ENCODE measurements around the gene PNPT1. TPM values are rescaled to one million over a fixed set of nuclear protein-coding genes. Genes with fewer than 3 reads are reported as not detected.

PNPT1 gene
- polyA plus RNA-seq, 2 of the 4 experiments (the other 2 are of a cell fraction) = 49.6 to 65.9 TPM

DNA sequence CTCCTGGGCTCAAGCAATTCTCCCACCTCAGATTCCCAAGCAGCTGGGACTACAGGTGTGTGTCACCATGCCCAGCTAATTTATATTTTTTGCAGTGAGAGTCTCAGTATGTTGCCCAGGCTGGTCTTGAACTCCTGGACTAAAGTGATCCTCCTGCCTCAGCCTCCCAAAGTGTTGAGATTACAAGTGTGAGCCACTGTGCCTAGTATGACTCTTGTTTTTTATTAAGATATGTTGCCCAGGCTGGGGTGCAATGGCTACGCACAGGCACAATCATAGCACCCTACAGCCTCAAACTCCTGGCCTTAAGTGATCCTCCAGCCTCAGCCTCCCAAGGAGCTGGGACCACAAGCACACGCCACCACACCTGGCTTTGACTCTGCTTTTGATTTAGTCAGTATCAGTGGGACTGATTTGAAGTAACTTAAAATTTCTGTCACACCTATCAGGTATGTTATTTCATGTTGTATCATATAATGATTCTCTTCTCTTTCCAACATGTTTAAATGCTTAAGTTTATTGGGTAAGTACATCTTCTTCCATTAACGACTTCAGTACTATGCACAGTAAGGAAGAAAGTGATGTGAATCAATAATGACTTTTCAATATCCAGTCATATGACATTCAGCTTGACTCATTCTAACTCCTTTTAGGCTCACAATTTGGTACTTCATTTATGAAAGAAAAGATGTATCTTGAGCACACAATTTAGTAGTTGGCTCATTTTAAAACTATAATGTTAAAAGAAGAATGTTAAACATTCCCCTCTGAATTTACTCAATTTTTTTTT, 82.5 kb downstream of the PNPT1 start:
- CTCF ChIA-PET = interaction anchor here (1.2 to 2.2 kb wide), 2 partner anchors 26 to 397 kb away, joined by 4 read pairs; no protein-coding TSS in a partner anchor
- no peak overlapping the region; a peak in 1 of 6 replicates for H3K27ac ChIP-seq
- H3K4me3 ChIP-seq = no peak overlapping the region
- TF ChIP-seq GATA3 (IDR thresholded peaks at IDR 0.05; ENCODE audit: borderline replicate concordance) = 0 out of 2 replicates have a peak, but pooled peaks have one; percentile 4
- no peak for TF ChIP-seq POLR2A (IDR thresholded peaks at IDR 0.05; ENCODE audit: low read length)
- DNase-seq (ENCODE audit: low read depth in 1 of 2, low spot score in 1 of 2) (no peak), FAIRE-seq (no peak), ATAC-seq (peak in 1 of 2 experiments; percentile 19; a peak in 1 of 6 replicates)
- no peak overlapping the region; the same call in 2 of the 3 replicates for H3K4me2 ChIP-seq
- H3K9me3 ChIP-seq = no peaks in the 10 kb centered on the region
- POLR2A ChIA-PET = interaction anchor here (0.9 kb wide), 1 partner anchor 10 kb away, joined by 5 read pairs; no protein-coding TSS in a partner anchor
- 94% methylated on average over 3 of the region's 3 CpGs for WGBS (ENCODE audit: missing lambda C conversion rate)
- H3K4me1 ChIP-seq = peaks cover 28% of the 10 kb centered on the region

GRCh38 chr2:55609938-55610578, 83.6 kb downstream of the PNPT1 start:
- Histone ChIP-seq H3K4me2 (peak overlapping the region; percentile 66), H3K9me3 (no peaks in the 10 kb centered on the region), H3K4me1 (peaks cover 23% of the 10 kb centered on the region), H3K27ac (peak overlapping the region in 1 of 2 experiments; percentile 50; a peak in 4 of 6 replicates), H3K4me3 (no peak overlapping the region)
- ATAC-seq = peak; percentile 42 to 44; a peak in 4 of 6 replicates
- WGBS (ENCODE audit: missing lambda C conversion rate) = 38% methylated on average over 1 of the region's 1 CpG
- FAIRE-seq = no peak
- CTCF ChIA-PET = interaction anchor here (2.2 kb wide), 1 partner anchor 25 kb away, joined by 4 read pairs; no protein-coding TSS in a partner anchor
- POLR2A ChIA-PET = interaction anchor here (0.9 kb wide), 1 partner anchor 9 kb away, joined by 5 read pairs; no protein-coding TSS in a partner anchor
- no peak for DNase-seq (ENCODE audit: low read depth in 1 of 2, low spot score in 1 of 2)
- TF ChIP-seq, protein P1, sequence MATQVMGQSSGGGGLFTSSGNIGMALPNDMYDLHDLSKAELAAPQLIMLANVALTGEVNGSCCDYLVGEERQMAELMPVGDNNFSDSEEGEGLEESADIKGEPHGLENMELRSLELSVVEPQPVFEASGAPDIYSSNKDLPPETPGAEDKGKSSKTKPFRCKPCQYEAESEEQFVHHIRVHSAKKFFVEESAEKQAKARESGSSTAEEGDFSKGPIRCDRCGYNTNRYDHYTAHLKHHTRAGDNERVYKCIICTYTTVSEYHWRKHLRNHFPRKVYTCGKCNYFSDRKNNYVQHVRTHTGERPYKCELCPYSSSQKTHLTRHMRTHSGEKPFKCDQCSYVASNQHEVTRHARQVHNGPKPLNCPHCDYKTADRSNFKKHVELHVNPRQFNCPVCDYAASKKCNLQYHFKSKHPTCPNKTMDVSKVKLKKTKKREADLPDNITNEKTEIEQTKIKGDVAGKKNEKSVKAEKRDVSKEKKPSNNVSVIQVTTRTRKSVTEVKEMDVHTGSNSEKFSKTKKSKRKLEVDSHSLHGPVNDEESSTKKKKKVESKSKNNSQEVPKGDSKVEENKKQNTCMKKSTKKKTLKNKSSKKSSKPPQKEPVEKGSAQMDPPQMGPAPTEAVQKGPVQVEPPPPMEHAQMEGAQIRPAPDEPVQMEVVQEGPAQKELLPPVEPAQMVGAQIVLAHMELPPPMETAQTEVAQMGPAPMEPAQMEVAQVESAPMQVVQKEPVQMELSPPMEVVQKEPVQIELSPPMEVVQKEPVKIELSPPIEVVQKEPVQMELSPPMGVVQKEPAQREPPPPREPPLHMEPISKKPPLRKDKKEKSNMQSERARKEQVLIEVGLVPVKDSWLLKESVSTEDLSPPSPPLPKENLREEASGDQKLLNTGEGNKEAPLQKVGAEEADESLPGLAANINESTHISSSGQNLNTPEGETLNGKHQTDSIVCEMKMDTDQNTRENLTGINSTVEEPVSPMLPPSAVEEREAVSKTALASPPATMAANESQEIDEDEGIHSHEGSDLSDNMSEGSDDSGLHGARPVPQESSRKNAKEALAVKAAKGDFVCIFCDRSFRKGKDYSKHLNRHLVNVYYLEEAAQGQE (IDR thresholded peaks at IDR 0.05) = no peak
- TF ChIP-seq ELK1 (IDR thresholded peaks at IDR 0.05; ENCODE audit: low read depth, low read length) = no peak
- TF ChIP-seq RARB (CRISPR knock-in tag; IDR thresholded peaks at IDR 0.05) = no peak
- no peak for TF ChIP-seq FOSL2 (IDR thresholded peaks at IDR 0.05)
- TF ChIP-seq FOSL2 (CRISPR knock-in tag; IDR thresholded peaks at IDR 0.05) = no peak
- no peak for TF ChIP-seq HOXB5 (CRISPR knock-in tag; IDR thresholded peaks at IDR 0.05)
- TF ChIP-seq ESRRA (IDR thresholded peaks at IDR 0.05; ENCODE audit: borderline replicate concordance, low read length) = no peak
- TF ChIP-seq TP53 (CRISPR knock-in tag; IDR thresholded peaks at IDR 0.05) = no peak
- TF ChIP-seq HOXA7 (CRISPR knock-in tag; IDR thresholded peaks at IDR 0.05) = no peak
- TF ChIP-seq, protein P2, sequence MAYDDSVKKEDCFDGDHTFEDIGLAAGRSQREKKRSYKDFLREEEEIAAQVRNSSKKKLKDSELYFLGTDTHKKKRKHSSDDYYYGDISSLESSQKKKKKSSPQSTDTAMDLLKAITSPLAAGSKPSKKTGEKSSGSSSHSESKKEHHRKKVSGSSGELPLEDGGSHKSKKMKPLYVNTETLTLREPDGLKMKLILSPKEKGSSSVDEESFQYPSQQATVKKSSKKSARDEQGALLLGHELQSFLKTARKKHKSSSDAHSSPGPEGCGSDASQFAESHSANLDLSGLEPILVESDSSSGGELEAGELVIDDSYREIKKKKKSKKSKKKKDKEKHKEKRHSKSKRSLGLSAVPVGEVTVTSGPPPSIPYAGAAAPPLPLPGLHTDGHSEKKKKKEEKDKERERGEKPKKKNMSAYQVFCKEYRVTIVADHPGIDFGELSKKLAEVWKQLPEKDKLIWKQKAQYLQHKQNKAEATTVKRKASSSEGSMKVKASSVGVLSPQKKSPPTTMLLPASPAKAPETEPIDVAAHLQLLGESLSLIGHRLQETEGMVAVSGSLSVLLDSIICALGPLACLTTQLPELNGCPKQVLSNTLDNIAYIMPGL (CRISPR knock-in tag; IDR thresholded peaks at IDR 0.05; ENCODE audit: borderline replicate concordance) = no peak
- TF ChIP-seq CTCF (IDR thresholded peaks at IDR 0.05) = no peak
- TF ChIP-seq, protein P3, sequence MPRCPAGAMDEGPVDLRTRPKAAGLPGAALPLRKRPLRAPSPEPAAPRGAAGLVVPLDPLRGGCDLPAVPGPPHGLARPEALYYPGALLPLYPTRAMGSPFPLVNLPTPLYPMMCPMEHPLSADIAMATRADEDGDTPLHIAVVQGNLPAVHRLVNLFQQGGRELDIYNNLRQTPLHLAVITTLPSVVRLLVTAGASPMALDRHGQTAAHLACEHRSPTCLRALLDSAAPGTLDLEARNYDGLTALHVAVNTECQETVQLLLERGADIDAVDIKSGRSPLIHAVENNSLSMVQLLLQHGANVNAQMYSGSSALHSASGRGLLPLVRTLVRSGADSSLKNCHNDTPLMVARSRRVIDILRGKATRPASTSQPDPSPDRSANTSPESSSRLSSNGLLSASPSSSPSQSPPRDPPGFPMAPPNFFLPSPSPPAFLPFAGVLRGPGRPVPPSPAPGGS (IDR thresholded peaks at IDR 0.05) = no peak
- no peak for TF ChIP-seq MAZ (IDR thresholded peaks at IDR 0.05; ENCODE audit: borderline replicate concordance, low read depth, low read length)
- no peak for TF ChIP-seq ZSCAN20 (CRISPR knock-in tag; IDR thresholded peaks at IDR 0.05)

Data from A549 (cell line).